HG03558 (cell line): ENCODE data around the gene NBEA.

Experiments used
- ATAC-seq: cut with Tn5 transposase; IDR thresholded peaks from one replicate; pipeline ENCODE4 v1.9.1; 2021; ENCODE audit warnings: moderate number of reproducible peaks; ENCODE audit not compliant: unreplicated experiment; ENCODE audit errors: extremely low read depth

Gene NBEA

DNA sequence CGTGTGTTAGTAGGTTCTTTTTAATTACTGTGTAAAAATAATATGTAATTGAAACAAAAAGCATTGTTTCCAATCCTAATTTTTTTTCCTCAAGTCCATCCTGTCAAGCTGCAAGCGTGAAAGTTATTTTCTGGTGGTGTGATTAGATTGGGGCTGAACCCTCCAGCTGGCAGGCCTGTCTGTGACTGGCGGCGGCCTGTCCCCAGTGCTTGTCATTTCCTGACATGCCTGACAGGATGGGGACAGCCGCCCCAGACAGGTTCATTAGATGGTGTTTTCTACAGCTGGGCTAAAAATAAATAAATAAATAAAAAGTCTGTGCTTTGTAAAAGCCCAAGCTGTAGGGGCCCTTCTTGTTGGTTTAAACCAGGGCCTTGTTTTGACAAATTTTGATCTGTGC lies 588.1 kb downstream of the NBEA start:
- no peak for ATAC-seq

DNA sequence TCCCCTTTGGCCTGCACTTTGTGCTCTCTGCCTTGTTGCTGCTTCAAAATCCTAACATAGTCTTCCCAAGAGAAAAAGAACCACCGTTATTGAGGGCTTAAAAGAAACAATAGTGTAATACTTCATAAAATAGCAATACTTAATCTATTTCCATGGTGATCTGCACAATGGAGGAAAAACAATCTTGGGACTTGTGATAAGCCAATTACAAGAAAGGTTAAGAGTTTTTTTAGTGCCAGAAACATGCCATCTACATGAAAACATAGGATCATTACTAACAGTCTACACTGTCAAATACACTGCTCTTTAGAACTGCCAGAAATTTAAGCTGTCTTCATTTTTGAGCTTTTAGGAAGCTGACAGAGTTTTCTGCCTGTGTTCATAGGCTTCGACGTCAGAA lies 588.5 kb downstream of the NBEA start:
- no peak for ATAC-seq

DNA sequence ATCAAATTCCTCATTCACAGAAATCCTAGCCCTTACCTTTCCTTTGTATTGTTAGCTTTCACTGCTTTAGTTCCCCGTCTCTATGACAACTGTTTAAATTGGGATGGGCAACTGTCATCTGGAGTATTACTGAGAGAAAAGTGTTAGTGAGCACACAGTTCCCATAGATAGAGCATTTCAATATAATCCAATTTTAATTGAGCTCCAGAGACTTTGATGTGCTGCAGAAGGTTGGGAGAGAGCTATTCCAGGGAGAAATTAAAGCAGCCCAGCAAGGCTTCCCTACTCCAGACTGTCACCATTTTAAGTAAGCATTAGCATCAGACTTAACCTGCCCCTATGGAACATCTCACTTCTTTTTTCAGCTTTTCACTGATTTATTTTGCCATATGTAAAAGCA lies 589.5 kb downstream of the NBEA start:
- ATAC-seq, result no peak

DNA sequence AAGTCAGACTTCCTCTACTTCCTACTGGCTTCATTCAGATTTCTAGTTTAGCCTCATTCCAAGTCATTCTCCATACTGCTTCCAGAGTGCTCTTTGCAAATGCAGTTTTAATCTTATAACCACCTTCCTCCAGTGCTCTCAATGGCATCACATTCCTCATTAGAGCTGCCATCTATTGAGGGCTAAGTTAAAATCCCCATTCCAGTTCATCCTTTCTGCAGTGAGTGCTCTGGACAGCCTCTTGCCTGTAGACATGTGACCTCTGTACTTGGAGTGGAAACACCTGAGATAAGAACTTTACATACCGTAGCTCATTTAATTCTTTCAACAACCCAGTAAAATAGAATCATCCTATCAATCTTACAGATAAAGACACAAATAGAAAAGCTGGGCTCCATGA lies 592.3 kb downstream of the NBEA start:
- ATAC-seq, result no peak

DNA sequence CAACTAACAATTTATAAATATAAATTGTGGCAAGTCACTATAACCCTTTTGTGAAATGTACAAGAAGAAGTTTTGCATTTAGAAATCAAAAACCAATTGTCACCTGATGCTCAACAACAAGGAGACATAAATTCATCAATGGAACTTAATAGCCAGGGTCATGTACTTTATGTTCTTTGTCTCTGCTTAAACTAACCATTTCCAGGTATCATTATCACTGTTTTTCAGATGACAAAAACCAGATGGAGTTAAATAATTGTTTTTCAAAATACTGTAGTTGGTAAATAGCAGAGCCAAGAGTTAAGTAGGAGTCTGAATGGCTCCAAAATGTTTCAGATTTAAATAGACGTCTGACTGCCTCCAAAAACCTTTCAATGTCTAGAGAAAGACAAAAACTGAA lies 606.7 kb downstream of the NBEA start:
- no peak for ATAC-seq

DNA sequence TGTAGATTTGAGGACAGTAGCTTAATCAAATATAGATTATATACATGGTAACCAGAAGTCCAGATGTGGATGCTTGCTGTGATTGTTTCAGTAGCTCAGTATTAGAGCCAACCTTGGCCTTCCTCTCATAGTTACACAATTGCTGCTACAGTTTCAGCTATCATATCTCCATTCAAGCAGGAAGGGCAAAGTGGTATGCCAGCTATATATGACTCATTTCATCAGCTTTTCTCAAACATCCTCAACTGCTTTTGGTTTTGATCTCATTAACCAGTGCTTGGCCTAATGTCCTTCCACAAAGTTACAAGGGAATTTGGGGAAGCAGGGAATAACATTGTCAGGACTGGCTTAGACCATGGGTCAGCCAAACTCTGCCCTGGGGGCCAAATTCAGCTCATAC lies 607.4 kb downstream of the NBEA start:
- peak; percentile 46 for ATAC-seq

DNA sequence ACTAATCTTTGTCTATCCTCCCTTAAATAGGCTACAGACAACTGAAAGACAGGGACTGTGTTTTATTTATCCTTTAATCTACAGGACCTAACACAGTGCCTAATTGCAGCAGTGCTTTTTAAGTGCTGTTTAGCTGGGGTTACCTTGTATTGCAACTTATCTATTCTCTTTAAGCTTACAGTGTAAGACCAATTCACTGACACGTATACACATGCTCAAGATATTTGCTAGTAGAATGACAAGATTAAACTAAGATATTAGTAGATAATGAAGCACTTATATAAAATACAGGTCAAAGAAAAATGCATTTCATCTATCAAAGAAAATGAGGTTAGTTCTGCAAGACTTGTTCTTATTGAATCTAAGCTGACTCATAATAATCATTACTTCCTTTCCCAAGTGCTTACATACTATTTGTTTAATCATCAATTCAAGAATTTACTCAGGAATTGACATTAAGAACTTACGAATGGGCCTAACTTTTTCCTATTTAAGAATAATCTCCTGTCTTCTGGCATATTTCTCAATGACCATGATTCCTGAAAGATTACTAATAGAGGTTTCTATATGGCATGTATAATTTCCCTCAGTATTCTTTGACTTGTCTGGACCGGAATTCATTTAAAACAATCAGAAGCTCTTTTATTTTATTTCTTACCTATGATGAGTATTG lies 610.2 kb downstream of the NBEA start:
- ATAC-seq, result no peak

DNA sequence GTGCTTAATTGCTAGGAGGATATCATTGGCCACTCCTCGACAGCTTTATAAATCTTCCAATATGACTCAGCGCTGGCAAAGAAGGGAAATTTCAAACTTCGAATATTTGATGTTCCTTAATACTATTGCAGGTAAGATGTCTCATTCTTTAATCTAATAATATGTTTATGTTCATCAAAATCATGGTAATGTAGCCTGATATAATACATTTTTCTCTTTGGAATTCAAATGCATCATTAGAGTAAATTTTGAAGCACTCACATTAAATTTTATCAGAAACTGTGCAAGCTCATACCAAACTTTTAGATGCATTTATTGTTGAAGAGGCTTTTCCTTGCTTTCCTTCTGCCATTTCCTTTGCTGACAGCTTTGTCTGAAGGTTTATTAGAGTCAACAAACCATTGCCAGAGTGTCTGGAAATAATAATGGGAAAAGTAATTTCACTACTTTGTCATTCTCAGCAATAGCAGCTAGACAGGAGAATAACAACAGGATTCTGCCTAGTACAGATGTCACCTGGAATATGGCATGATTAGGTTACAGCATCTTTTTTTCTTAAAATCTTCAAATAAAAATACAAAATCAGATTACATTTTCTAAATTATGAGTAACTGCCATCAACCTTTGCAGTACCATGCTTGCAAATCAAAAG lies 613.0 kb downstream of the NBEA start:
- no peak for ATAC-seq

DNA sequence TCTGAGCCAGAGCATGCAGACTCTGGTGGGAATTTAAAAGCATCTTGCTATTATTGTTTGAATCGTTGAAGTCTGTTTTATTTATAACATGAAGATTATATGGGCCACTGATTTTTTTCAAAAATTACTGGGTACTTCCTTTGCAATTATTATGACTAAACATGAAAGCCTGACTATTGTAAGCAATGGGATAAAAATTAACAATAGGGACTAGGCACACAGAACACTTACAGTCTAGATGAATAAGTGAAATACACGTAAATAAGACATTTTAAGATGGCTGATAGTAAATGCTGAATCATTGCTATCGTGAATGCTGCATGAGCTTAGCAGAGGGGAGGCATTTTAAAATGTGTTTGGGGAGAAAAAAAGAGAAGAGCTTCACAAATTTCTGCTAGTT lies 615.4 kb downstream of the NBEA start:
- ATAC-seq, result no peak

DNA sequence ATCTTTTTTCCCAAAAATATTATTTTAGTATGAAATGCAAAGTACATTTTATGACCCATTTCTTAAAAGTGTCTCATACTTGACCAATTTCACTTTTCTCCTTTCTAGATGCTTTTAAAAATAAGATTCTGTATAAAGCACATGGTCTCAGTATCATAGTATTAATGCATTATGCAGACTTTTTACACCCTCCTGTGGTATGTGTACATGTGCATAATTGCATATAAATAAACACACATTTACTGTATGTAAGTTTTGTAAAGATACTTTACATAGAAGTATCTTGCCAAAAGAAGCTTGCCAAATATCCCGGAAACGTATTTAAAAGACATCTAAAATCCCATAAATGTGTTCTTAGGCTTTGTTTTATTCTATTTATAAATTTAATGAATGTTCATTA lies 619.5 kb downstream of the NBEA start:
- no peak for ATAC-seq

DNA sequence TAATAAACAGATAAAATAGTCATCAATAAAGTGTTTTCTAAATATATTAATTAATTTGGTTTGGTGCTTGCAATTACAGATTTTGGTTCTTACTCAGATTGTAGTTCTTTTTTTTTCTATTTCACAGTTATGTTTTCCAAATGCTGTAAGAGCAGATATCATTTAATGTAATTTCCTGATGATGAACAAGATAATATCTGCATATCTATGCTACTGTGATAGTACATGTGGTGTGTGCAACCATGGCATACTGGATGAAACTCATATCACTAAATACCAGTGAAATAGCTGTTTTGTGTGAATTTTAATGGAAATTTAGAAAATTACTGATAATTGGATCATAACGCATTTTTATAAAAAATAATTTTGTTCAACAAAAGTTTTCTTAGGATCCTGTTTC lies 623.2 kb downstream of the NBEA start:
- no peak for ATAC-seq

DNA sequence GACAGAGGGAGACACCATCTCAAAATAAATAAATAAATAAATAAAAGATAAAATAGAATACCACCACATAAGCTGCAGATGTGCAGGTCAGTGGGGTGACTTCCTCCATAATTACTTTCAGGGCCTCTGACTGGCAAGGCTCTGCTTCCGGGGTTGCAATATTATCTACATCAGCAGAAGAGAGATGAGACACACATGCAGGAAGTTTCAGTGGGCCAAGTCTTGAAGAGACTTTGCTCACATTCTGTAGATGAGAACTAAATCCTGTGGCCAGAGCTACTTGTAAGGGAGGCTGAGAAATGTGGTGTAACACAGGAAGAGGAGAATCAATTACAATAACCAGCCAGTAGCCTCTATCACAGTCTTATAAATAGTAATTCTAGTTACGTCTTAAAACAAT lies 624.3 kb downstream of the NBEA start:
- ATAC-seq, result no peak

DNA sequence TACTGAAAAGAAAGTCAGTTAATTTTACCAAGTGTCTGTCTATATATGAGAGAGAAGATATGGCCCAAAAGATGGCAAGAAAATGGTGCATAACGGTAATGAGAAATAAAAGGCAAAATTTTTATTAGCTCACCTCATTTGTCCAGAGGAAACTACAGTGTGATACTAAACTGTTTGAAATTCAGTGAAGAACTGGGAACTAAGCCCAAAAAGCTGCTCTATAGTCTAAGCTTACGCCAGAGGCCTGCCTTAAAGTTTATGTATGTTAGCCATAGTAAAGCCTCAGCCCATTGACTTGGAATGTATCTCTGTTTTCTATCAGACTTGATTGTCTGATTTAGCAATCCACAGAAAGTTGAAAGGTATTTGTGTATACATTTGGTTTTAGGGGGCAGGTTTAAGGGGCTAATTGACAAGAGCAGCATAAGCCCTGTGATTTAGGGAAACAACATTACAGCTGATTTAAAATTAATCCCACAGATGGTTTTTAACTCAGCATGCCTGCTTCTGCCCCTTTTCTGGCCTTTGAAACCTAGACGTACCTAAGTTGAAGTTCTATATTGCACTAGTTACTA lies 625.4 kb downstream of the NBEA start:
- no peak for ATAC-seq

DNA sequence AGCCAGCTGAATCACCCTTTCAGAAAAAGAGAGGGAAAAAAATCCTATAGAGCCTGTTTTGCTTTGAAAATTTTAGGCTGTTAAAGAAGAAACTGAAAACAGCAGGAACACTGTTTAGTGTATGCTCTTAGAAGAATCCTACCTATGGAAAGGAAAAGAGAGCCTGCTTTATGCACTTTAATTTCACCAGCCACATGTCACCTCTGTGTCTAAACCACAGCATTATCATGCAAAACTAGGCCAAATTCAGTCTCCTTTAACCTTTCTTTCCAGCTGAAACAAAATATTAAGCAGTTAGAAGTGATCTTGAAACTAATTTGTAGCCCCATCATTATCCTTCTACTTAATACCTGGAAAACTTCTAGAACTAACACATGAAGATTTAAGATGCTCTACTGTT lies 631.6 kb downstream of the NBEA start:
- ATAC-seq, result no peak

DNA sequence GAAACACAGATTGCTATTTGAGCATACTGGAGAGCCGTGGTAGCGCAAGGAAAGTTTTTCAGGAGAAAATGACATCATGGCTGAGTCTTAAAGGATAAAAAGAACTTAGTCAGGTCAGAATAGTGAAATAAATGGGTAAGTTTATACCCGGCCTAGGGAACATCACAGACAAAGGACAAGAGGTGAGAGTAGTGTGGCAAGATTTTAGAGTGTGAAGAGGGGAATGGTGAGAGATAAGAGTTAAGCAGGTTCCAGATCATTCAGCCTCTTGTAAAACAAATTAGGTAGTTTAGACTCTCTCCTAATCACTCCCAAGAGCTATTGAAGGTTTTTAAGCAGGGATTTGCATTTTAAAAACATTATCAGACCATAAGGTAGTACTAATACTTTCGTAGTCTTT lies 650.4 kb downstream of the NBEA start:
- ATAC-seq, result no peak

DNA sequence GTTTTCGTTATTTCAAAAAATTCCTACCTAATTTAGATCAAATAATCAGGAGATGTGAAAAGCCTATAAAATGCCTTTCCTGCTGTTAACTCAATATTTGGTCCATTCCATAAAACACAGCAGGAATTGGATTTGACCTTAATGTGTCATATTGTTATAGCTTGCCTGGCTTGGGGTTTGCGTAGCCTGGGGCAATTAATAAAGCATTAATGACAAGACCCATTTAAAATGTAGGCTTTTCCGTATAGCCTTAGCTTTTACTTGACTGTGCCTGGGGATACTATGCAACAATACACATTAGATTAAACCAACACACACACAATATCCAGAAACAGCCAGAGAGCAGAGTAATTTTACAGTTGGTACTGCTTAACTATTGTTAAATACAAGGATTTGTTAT lies 651.6 kb downstream of the NBEA start:
- no peak for ATAC-seq

DNA sequence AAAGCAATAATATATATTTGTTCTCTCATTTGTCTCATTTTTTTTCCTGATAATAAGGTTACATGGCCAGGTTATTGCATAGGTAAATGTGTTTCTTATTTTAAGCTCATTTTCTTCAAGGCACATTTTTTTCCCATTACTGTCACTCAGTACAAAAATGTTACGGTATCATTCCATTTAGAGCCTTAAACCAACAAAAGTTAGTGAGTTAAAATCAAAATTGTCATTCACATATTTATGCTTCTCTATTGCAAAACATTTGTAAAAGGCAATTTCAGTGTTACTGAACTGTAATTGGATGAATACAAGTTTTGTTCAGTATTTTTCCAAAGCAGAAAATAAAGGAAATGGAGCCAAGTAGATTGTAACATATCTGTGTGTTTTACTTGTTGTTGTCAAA lies 652.0 kb downstream of the NBEA start:
- ATAC-seq, result no peak

DNA sequence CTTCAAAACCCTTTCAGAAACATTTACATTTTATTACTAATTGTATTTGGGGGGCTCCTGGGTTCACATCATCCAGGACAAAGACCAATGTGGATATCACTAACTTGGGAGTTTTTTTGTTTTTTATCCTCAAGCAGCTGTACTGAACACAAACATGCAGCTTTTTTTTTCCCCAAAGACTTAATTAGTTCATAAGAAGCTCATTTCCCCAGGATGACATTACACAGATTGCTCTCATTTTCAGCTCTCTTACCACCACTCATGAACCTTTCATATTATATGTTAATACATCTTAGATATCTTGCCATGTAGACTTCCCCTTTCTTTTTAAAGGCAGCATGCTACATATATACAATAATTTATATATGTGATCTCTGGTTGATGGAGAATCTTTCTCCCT lies 653.1 kb downstream of the NBEA start:
- no peak for ATAC-seq

DNA sequence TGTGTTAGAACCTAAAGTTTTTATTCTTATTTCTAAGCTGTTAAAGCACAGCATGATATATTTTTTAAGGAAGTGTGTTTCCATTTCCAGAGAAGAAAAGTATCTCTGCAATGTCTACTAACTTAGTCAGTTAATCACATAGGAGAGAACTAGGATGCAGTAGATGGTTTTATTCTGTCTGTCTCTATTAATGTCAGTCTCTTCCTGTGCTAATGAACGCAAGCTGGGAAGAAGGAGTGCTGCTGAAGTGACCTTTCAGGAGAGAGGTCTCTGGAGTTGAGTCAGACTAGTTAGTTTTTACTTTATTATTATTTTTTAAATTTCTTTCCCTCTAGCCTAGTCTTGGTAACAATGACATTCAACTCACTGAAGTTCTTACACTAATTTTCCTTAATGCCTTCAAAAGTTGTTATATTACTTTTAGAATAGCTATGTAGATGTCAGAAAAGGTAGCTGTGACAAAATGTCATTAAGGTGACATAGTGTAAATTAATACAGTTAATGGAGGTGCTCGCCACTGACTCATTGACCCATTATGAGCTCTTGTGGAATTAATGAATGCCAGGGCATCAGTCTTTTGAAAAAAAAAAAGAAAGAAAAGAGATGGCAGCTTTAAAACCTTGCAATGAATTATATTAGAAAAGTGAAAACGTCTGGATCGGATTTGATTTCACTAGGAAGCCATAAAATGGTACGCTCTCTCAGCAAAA lies 654.4 kb downstream of the NBEA start:
- no peak for ATAC-seq

DNA sequence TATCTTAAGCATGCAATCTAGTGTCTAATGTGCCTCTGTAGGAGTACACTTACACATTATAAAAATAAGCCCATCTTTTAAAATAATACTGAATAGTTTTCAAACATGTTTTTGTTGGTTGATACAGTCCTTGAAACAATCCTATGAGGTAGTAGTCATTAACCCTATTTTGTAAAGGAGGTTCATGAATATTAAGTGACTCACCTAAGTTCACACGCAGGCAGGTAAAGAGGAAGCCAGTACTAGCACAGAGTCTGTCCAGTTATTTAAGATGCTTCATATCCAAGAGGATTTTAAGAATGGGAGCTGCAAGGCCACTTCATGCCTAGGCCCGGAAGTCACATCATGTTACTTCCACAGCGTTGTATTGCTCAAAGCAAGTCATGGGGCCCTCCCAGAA lies 655.4 kb downstream of the NBEA start:
- no peak for ATAC-seq

DNA sequence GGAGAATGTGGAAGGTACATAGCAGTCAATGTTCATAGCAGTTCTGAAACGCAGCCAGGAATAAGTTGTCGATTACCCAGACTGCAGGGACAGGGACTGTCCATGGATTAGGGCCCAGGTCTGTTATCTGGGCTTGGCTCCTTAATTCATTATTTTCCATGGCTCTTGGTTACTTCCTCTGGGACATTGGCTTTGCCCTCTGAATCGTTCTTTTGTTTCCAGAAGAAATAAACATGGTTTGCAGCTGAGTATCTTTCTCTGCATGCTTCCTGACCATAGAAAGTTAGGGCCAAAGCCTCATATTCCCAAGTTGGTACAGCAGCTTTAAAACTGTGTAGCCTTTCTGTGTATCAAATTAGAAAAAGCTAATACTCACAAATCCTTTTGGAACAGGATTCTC lies 656.2 kb downstream of the NBEA start:
- no peak for ATAC-seq
